ENCODE results near the gene PIKFYVE.

DNA sequence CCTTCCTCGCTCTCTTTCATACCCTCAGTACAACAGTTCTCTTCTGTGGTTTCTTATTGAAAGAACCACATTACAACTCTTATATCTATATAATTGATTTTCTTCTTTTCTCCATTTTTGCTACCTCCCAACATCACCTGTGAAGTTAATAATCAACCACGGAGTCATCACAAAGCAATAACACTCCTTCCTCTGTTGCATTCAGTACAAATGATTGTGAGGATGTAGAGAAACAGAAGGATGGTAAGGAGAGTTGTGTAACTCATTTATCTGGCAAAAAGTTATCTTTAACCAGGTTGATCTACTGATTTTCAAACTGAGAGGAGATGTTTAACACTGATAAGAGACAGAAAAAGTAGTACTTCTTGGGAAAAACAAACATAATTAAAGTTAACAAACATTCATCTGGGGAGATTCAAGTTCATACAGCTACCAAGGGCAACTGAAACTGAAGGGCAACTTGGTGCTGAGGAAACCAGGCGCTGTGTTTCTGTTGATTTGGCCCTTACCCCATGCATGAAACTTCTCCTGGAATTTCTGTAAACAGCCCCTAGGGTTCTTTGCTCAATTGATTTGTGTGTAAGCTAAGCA, 25.3 kb upstream of the PIKFYVE start:
- TF ChIP-seq CTCF (IDR thresholded peaks at IDR 0.05) (no peak), POLR2A (IDR thresholded peaks at IDR 0.05) (no peak)
